Right atrium auricular region (tissue), 2 donors: ENCODE data around the gene AHNAK. TPM values are rescaled to one million over a fixed set of nuclear protein-coding genes. Genes with fewer than 3 reads are reported as not detected.

ENCODE experiments used
- DNase-seq: peaks from one replicate; pipeline ENCODE4 v3.0.0-alpha.2; 2019; ENCODE audit warnings: low spot score
- H3K27ac ChIP-seq, 2 donors: fragments of 200-600 bp; sonication (generic); 1 replicate in 1 of 2; 2 replicates in 1 of 2; pipeline ENCODE4 v1.5.1; 2016 to 2019
- H3K27me3 ChIP-seq, 2 donors: fragments of 200-600 bp; sonication (generic); one replicate each; pipeline versions ENCODE4 v1.5.1 to v1.6.0; 2017 to 2019
- H3K36me3 ChIP-seq: fragments of 200-600 bp; sonication (generic); one replicate; pipeline ENCODE4 v1.5.1; 2016
- H3K4me1 ChIP-seq, 2 donors: fragments of 200-600 bp; sonication (generic); one replicate each; pipeline versions ENCODE4 v1.5.1 to v1.6.0; 2017 to 2019
- H3K4me3 ChIP-seq, 2 donors: fragments of 200-600 bp; sonication (generic); 1 replicate in 1 of 2; 2 replicates in 1 of 2; pipeline ENCODE4 v1.5.1; 2017 to 2019; ENCODE audit warnings: mild to moderate bottlenecking in 1 of 2, moderate library complexity in 1 of 2
- H3K9me3 ChIP-seq, 2 donors: fragments of 200-600 bp; sonication (generic); one replicate each; pipeline ENCODE4 v1.5.1; 2019
- CTCF ChIP-seq, 2 donors: fragments of 200-600 bp; sonication (generic); IDR thresholded peaks; one replicate each; pipeline ENCODE4 v1.5.1; 2019; ENCODE audit warnings: antibody characterized with exemption in 2 of 2
- total RNA-seq, 2 donors: library from RNA; depleted of rRNA; stranded (reverse); fragments of >200 nt; gene quantifications; one replicate each; pipeline ENCODE4 v1.1.0, GENCODE V29; 2016

AHNAK gene
- total RNA-seq, 2 donors from 2014 or later: 270 to 441 TPM

- no peak overlapping the region for H3K27ac ChIP-seq
- no peaks in the 10 kb centered on the region for H3K36me3 ChIP-seq
- no peak for DNase-seq
- peaks cover 0 to 10% of the 10 kb centered on the region in 2 donors for H3K4me1 ChIP-seq
- no peaks in the 10 kb centered on the region for H3K27me3 ChIP-seq
- TF ChIP-seq CTCF (IDR thresholded peaks at IDR 0.05): no peak
- H3K9me3 ChIP-seq: no peaks in the 10 kb centered on the region
- no peak overlapping the region for H3K4me3 ChIP-seq
Observed at GRCh38 chr11:62477927-62478326, 68.7 kb downstream of the AHNAK start.

- Histone ChIP-seq H3K4me3 (no peak overlapping the region), H3K4me1 (no peaks in the 10 kb centered on the region), H3K27ac (no peak overlapping the region), H3K36me3 (no peaks in the 10 kb centered on the region), H3K9me3 (no peaks in the 10 kb centered on the region), H3K27me3 (no peaks in the 10 kb centered on the region)
- no peak for TF ChIP-seq CTCF (IDR thresholded peaks at IDR 0.05)
- DNase-seq: no peak
Observed at GRCh38 chr11:62472063-62472884, 74.3 kb downstream of the AHNAK start.

DNA sequence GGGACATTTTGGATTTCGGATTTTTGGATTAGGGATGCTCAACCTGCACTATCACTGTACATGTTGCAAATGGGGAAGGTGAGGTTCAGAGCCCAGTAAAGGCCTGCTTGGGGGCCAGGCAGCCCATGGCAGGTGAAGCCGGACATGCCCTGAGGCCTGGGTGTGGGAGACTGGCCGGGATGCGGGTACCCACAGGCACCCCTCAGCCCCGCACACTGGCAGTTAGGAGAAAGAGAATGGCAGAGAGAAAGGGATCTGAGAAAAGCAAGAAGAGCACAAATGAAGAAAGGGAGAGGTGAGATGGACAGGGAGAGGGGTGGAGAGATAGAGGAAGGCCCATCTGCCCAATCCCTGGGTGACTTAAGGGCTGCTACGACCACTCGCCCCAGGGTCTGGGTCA lies 75.0 kb downstream of the AHNAK start:
- DNase-seq: no peak
- H3K27ac ChIP-seq: no peak overlapping the region

DNA sequence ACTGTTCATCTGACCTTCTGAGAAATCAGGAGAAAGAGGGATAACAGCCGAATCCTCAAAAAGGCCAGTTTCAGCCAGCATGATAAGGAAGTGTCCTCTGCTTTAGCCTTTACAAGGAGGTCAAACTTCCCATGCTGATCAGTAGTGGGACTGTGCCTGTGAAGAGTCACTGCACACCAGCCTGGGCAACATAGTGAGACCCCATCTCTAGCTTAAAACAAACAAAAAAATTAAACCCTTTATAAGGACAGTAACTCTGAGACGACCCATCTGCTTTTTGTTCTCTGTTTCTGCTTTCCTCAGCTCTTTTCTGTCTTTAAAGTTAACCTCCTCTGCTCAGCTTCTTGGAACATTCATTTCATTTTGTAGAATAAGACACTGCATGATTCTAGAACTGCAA lies 78.0 kb downstream of the AHNAK start:
- no peaks in the 10 kb centered on the region for H3K27me3 ChIP-seq
- TF ChIP-seq CTCF (IDR thresholded peaks at IDR 0.05): no peak
- H3K4me1 ChIP-seq: no peaks in the 10 kb centered on the region
- H3K36me3 ChIP-seq: no peaks in the 10 kb centered on the region
- H3K4me3 ChIP-seq: no peak overlapping the region
- no peak overlapping the region for H3K27ac ChIP-seq
- no peak for DNase-seq
- H3K9me3 ChIP-seq: no peaks in the 10 kb centered on the region

More for the DNA sequence above, 75.0 kb downstream of the AHNAK start:
- no peaks in the 10 kb centered on the region for H3K9me3 ChIP-seq
- H3K36me3 ChIP-seq: no peaks in the 10 kb centered on the region
- H3K27me3 ChIP-seq: no peaks in the 10 kb centered on the region
- no peak for TF ChIP-seq CTCF (IDR thresholded peaks at IDR 0.05)
- H3K4me1 ChIP-seq: no peaks in the 10 kb centered on the region
- no peak overlapping the region for H3K4me3 ChIP-seq

GRCh38 chr11:62466444-62466843 lies 80.2 kb downstream of the AHNAK start:
- DNase-seq: no peak
- no peak overlapping the region for H3K27ac ChIP-seq
- no peaks in the 10 kb centered on the region for H3K36me3 ChIP-seq

More at GRCh38 chr11:62466444-62466843, 80.2 kb downstream of the AHNAK start:
- TF ChIP-seq CTCF (IDR thresholded peaks at IDR 0.05): no peak
- Histone ChIP-seq H3K4me1 (peaks cover 0 to 7% of the 10 kb centered on the region in 2 donors), H3K27me3 (no peaks in the 10 kb centered on the region), H3K9me3 (no peaks in the 10 kb centered on the region), H3K4me3 (no peak overlapping the region)
